ENCODE results near the gene NGFR.

The NGFR gene

DNA sequence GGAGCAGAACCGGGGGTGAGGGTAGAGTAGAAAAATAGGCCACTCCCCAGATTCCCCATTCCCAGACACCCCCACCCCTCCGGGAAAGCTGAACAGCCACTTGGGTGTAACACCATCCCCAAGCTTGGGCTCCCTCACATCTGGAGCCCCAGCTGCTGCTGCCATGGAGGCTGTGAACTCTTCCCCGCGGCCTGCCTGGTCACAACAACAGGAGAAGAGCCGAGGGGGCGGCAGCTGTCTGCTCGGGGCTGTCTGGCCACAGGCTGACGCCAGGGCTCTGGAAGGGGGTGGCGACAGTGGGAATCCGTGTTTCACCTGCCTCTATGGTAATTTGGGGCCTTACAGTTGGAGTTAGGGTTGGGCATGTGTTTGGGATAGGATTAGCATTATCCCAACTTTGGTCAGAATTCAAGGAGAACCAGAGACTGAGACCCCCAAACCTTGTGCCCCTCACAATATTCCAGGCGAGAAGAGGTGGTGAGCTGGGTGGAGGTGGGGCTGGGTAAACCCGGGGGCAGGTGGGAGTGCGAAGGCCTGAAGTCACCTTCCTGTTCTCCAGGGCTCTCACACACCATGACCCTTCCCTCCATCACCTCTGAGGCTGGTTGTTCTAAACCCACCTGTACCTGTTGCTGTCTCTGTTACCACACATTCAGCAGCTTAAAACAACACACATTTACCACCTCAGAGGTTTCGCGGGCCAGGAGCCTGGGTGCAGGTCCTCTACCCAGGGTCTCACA is 50.9 kb downstream of the NGFR start:
- Histone ChIP-seq H3K4me3 (ENCODE audit: severe bottlenecking) (no peak overlapping the region), H3K4me1 (ENCODE audit: insufficient read depth, poor library complexity, severe bottlenecking) (peaks cover 3% of the 10 kb centered on the region), H3K27ac (ENCODE audit: poor library complexity, severe bottlenecking) (no peak overlapping the region), H3K9me3 (ENCODE audit: severe bottlenecking) (no peaks in the 10 kb centered on the region), H3K27me3 (ENCODE audit: insufficient read depth, poor library complexity, severe bottlenecking) (no peaks in the 10 kb centered on the region), H3K36me3 (ENCODE audit: low read depth) (no peaks in the 10 kb centered on the region)
- TF ChIP-seq CTCF (IDR thresholded peaks at IDR 0.05; ENCODE audit: poor library complexity, severe bottlenecking), result no peak
- DNase-seq (ENCODE audit: low spot score) (no peak), ATAC-seq (ENCODE audit: low read depth) (no peak)

DNA sequence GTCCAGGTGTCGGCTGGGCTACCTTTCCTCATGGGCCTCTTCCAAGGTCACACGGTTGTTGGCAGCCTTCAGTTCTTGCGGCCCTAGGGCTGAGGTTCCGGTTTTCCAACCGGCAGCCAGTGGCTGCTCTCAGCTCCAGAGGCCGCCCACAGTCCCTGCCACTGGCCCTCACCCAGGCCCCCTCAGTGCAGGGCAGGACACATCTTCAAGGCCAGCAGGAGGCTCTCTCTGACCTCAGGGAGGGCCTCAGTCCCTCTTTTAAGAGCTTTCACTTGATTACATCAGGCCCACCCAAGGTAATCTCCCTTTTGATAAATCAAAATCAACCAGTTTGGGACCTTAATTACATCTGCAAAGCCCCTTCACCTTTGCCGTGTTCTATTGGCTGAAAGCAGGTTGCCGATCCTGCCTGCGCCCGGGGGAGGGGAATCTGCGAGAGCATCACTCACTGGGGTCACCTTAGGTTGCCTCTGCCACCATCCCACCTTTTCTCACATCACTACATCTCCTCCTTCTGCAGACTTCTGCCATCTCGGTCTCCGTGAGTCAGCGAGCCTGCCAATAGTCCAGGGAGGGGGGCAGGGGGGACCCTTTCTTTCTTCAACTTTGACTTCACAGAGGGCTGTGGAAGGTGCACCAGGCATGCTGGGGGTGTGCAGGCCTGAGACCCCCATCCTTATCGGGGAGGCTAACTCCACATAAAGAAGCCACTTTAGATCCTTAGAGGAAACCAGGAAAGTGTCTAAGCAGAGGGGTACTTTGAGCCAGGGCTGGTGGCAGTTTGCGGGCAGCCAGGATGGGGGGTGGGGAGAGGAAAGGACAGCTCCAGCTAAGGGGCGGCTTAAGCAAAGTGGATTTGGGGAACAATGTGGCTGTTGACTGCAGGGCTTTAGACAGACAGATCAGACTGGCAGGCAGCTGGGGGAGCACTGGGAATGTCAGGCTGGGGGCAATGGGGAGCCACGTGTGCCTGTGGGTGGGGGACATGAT is 51.7 kb downstream of the NGFR start:
- H3K36me3 ChIP-seq (ENCODE audit: low read depth), result no peaks in the 10 kb centered on the region
- peaks cover 3% of the 10 kb centered on the region for H3K4me1 ChIP-seq (ENCODE audit: insufficient read depth, poor library complexity, severe bottlenecking)
- DNase-seq (ENCODE audit: low spot score) (no peak), ATAC-seq (ENCODE audit: low read depth) (no peak)
- H3K4me3 ChIP-seq (ENCODE audit: severe bottlenecking), result no peak overlapping the region
- H3K9me3 ChIP-seq (ENCODE audit: severe bottlenecking), result no peaks in the 10 kb centered on the region
- no peaks in the 10 kb centered on the region for H3K27me3 ChIP-seq (ENCODE audit: insufficient read depth, poor library complexity, severe bottlenecking)
- H3K27ac ChIP-seq (ENCODE audit: poor library complexity, severe bottlenecking), result no peak overlapping the region
- no peak for TF ChIP-seq CTCF (IDR thresholded peaks at IDR 0.05; ENCODE audit: poor library complexity, severe bottlenecking)

DNA sequence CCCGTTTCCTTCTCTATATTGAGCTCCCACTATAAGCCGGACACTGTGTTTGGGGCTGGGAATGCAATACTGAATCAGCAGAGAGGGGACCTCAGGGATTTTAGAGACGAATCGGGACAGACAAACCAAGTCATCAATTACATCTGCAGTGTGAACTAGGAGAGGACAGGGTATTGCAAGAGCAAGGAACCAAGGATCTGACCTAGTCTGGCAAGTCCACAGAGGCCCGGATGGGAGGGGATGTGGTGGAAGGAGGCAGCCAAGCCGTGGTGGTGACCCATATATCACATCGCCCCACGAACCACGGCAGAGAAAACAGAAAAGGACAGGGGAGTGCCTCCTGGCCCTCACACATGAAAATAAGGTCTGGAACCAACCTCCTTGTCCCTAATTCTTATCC is 52.5 kb downstream of the NGFR start:
- Histone ChIP-seq H3K36me3 (ENCODE audit: low read depth) (no peaks in the 10 kb centered on the region), H3K9me3 (ENCODE audit: severe bottlenecking) (no peaks in the 10 kb centered on the region), H3K27ac (ENCODE audit: poor library complexity, severe bottlenecking) (no peak overlapping the region), H3K4me1 (ENCODE audit: insufficient read depth, poor library complexity, severe bottlenecking) (peaks cover 3% of the 10 kb centered on the region), H3K27me3 (ENCODE audit: insufficient read depth, poor library complexity, severe bottlenecking) (no peaks in the 10 kb centered on the region), H3K4me3 (ENCODE audit: severe bottlenecking) (no peak overlapping the region)
- no peak for TF ChIP-seq CTCF (IDR thresholded peaks at IDR 0.05; ENCODE audit: poor library complexity, severe bottlenecking)
- ATAC-seq (ENCODE audit: low read depth) (no peak), DNase-seq (ENCODE audit: low spot score) (no peak)

DNA sequence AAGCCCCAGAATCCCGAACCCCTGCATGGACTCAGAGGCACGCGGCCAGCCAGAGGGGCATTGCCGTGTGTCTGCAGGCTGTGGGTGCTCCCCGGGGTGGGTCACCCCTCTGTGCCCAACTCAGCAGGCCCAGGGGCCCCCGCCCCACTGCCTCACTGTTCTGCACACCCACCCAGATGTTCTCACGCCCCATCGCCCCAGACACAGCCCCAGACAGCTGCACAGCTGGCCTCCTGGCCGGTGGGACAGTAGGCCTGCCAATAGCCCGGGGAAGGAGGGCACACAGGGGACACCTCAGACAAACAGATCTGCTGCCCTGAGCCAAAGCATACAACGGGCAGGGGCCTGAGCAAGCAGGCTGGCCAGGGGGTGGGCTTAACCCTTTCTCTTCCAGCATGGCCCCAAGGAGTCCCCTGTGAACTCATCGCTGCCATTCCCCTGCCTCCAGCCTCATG is 53.0 kb downstream of the NGFR start:
- DNase-seq (ENCODE audit: low spot score), result no peak
- Histone ChIP-seq H3K9me3 (ENCODE audit: severe bottlenecking) (no peaks in the 10 kb centered on the region), H3K36me3 (ENCODE audit: low read depth) (no peaks in the 10 kb centered on the region), H3K4me1 (ENCODE audit: insufficient read depth, poor library complexity, severe bottlenecking) (peaks cover 3% of the 10 kb centered on the region), H3K27me3 (ENCODE audit: insufficient read depth, poor library complexity, severe bottlenecking) (no peaks in the 10 kb centered on the region), H3K4me3 (ENCODE audit: severe bottlenecking) (no peak overlapping the region), H3K27ac (ENCODE audit: poor library complexity, severe bottlenecking) (no peak overlapping the region)
- no peak for TF ChIP-seq CTCF (IDR thresholded peaks at IDR 0.05; ENCODE audit: poor library complexity, severe bottlenecking)
- ATAC-seq (ENCODE audit: low read depth), result no peak
